Forelimb muscle (tissue), 1 donor: ENCODE measurements around the gene GALNT18. TPM values are rescaled to one million over a fixed set of nuclear protein-coding genes. Genes with fewer than 3 reads are reported as not detected.
"Not testable (repeated sequence)": the region's sequence is repeated elsewhere in the genome, so short reads cannot be mapped to it uniquely, and the experiment has no call there.

ENCODE experiments used
- DNase-seq: peaks from one replicate; pipeline ENCODE4 v3.0.0-alpha.2; 2013; ENCODE audit warnings: low read depth
- polyA plus RNA-seq: library from polyadenylated mRNA; unstranded; fragments of 120-200 nt; gene quantifications from one replicate; pipeline ENCODE4 v1.2.1, GENCODE V29; 2013; ENCODE audit not compliant: insufficient read length

GALNT18 gene
- polyA plus RNA-seq, 1 donor = 10.0 TPM

DNA sequence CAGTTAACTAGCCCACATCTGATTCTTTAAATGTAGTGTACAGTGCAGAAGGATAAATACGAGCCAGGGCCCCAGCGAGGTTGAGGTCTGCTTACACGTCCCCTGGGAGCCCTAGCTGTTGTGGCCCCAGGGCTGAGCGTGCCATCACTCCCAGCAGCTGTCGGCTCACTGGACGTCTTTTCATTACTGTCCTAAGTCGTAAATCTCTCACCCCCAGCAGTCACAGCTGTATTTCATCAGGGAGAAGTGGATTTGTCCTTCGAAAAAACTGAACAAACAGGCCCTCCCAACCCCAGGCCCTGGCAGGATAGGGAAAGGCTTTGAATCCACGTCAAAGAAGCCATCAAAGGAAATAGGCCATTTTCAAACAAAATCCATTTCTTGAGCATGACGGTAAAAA lies 158.4 kb downstream of the GALNT18 start:
- no peak for DNase-seq

GRCh38 chr11:11461473-11461872 lies 160.3 kb downstream of the GALNT18 start:
- no peak for DNase-seq

DNA sequence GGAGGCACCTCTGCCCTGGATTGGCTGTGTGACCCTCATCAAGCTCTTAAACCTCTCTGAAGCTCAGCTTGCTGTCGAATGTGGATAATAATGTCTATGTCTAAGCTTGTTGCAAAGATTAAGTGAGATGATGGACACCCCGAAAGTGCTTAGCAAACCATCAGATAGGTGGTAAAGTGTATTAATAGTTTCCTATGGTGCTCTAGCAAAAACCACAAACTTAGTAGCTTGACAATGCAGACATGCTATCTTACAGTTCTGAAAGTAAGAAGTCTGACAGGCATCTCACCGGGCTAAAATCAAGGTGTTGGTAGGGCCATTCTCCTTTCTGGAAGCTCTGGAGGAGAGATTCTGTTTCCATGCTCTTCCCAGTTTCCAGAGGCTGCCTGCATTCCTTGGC lies 162.2 kb downstream of the GALNT18 start:
- no peak for DNase-seq

- no peak for DNase-seq
These were observed 163.3 kb downstream of the GALNT18 start for GRCh38 chr11:11458485-11458884.

GRCh38 chr11:11458001-11458400 lies 163.8 kb downstream of the GALNT18 start:
- no peak for DNase-seq

GRCh38 chr11:11456866-11457265 lies 164.9 kb downstream of the GALNT18 start:
- no peak for DNase-seq

DNA sequence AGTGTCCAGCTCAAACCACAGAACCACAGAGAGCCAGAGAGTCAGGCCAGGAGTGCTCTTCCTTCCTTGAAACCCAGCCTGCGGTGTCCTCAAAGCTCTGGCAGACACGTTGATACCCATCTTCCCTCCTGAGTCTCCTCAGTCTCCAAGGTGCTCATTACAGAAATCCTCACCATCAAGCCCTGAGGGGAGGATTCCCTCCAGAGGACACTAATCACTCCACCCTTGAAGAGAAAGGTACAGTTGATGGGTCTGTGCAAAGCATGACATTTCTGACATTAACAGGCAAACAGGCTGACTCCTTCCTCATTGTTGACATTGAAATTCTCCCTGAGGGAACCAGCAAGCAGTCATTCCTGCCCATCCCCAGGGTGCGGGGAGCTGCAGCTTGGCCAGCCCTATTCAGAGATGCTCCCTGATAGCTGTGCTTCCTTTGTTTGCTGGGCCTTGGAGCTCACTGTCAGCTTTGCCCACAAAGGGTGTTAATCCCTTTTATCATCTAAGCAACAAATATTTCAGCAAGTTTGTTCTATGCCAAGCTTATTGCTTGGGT lies 167.1 kb downstream of the GALNT18 start:
- DNase-seq = no peak

GRCh38 chr11:11451501-11452005 lies 170.3 kb downstream of the GALNT18 start:
- no peak for DNase-seq

GRCh38 chr11:11450744-11451362 lies 171.0 kb downstream of the GALNT18 start:
- DNase-seq = no peak

GRCh38 chr11:11449327-11449726 lies 172.5 kb downstream of the GALNT18 start:
- no peak for DNase-seq

- no peak for DNase-seq
These were observed 173.2 kb downstream of the GALNT18 start for GRCh38 chr11:11448626-11449025.

DNA sequence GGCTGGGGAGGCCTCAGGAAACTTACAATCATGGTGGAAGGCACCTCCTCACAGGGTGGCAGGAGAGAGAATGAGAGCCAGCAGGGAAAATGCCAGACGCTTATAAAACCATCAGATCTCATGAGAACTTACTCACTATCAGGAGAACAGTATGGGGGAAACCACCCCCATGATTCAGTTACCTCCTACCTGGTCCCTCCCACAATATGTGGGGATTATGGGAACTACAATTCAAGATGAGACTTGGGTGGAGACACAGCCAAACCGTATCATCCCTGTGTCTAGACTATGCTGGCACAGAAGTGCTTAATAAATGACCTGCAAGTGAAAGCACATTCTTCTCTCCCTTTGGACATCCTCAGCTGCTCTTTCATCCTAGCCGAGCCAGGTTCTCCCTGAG lies 174.2 kb downstream of the GALNT18 start:
- DNase-seq = not testable (repeated sequence)

GRCh38 chr11:11446967-11447366 lies 174.8 kb downstream of the GALNT18 start:
- DNase-seq = no peak

GRCh38 chr11:11446564-11446963 lies 175.2 kb downstream of the GALNT18 start:
- DNase-seq = no peak

DNA sequence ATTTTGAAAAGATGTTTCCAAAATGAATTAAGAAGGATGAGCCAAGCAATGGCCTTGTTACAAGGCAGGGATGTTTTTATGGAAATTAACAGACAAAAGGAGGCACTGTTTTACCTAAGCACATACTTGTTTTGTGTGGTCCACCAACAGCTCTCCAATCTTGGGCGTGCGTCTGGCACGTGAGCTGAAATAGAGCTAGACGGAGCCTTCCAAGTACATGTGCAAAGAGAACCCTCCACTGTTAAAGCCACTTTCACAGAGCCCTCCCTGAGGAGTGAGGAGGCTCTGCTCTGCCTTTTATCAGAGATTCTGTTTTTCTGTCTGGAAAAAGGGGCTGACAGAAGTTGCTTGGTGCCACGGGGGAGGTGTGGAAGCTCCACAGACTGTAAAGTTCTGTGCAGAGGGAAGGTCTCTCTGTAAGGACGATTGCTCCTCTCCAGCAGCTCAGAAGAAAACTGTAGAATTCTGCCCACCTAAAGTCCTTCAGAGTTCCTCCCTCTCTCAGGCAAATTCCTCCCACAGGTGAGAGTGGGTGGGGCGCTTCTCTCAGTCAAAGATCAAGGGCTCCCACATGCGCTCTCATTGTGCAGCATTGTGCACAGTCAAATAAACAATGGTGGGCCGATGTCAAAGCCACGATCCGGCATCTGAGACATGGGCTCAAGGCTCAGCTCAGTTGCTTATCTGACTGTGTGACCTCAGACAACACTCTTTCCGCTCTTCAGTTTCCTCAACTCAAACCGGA lies 176.2 kb downstream of the GALNT18 start:
- no peak for DNase-seq

DNA sequence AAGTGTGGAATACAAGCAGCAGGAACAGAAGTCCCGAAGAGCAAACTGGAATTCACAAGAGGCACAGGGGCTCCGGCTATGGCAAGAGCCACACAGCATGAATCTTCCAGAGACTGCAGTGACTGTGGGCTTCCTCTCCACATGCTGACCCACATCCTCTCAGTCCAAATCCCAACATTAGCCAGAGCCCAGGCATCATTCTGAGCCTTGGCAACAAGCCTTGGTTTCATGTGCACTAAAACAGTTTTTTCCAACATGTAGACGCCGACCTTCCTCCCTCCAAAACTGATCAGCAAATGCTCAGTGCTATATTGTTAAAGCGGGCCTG lies 177.0 kb downstream of the GALNT18 start:
- DNase-seq = no peak

- DNase-seq = no peak
These were observed 177.6 kb downstream of the GALNT18 start for GRCh38 chr11:11444027-11444803.

DNA sequence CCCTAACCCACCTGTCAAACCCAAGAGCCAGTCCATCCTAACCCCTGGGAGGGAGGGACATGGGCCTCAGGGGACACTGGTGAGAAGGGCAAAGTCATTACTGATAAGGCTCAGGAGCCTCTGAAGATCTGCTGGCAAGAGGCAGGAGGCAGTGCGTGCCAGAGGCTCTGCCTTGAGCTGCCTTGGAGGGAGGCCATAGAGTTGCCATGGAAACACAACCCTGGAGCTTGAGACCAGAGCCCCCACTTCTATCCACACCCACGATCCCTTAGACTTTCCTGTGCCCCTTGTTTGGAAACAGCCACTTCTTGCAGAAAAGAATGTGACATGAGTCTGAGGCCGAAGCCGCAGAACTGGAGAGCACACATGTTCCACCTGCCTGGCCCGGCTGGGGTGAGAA lies 179.0 kb downstream of the GALNT18 start:
- no peak for DNase-seq

DNA sequence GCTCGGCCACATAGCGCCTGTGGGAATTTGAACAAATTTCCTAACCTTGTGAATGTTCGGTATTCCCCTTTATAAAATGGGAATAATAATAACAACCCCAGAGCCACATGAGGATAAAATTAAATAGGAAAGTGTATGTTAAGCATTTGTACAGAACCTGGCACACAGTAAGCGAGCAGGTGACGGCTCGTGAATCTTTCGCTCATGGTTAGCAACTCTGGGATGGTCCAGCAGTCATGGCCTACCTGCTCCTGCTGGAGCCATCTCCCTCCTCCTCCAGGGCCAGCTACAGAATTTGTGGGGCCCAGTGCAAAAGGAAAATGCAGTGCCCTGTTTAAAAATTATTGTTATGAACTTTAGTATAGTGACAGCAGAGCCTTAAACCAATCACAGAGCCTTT lies 180.3 kb downstream of the GALNT18 start:
- DNase-seq = no peak

GRCh38 chr11:11441091-11441490 lies 180.7 kb downstream of the GALNT18 start:
- DNase-seq = no peak

DNA sequence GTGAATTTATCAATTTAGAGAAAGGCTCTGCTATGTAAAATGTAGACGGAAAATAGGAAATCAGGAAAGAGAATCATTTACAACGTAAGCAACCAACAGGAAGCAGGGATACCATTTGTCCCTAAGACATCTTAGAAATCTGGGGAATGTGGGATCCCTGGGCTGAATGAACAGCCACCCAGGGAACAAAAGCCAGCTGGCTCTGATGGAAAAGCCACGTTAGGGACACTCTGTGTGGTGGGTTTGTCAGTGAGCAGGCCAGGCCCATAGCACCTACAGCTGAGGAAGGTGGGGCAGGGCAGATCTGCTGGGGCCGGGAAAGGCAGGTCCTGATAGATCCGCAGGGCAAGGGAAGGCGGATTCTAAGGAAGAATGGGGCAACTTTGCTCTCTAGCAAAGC lies 181.7 kb downstream of the GALNT18 start:
- DNase-seq = no peak

- no peak for DNase-seq
These were observed 182.2 kb downstream of the GALNT18 start for GRCh38 chr11:11439591-11439990.
